Astrocyte (in vitro differentiated cells and primary cell): ENCODE measurements around the gene PREX1. TPM values are rescaled to one million over a fixed set of nuclear protein-coding genes. Genes with fewer than 3 reads are reported as not detected.
A peak's percentile ranks its signal among the peaks of the same experiment; 100 is the strongest.

Experiments used
- DNase-seq: peaks from one replicate; pipeline ENCODE4 v3.0.0-alpha.2; 2010; ENCODE audit warnings: low read depth
- FAIRE-seq: peaks from 2 replicates; lab custom pipeline; 2011; peaks lifted over from hg19 to GRCh38; lab: Jason Lieb, UNC
- H2AFZ ChIP-seq: 2 replicates; pipeline ENCODE4 v1.6.0; 2012; ENCODE audit warnings: low read depth, low read length, inconsistent platforms
- H3K27ac ChIP-seq: 2 replicates; pipeline ENCODE4 v1.5.1; 2011; ENCODE audit warnings: low read depth, low read length, inconsistent platforms
- H3K27me3 ChIP-seq: 2 replicates; pipeline ENCODE4 v1.6.0; 2011; ENCODE audit warnings: low read length, inconsistent platforms; ENCODE audit not compliant: insufficient read depth
- H3K36me3 ChIP-seq: 2 replicates; pipeline ENCODE4 v1.5.1; 2011; ENCODE audit warnings: low read length, inconsistent platforms; ENCODE audit not compliant: insufficient read depth
- H3K4me1 ChIP-seq: 2 replicates; pipeline ENCODE4 v1.5.1; 2011; ENCODE audit warnings: low read length, inconsistent platforms; ENCODE audit not compliant: insufficient read depth
- H3K4me2 ChIP-seq: 2 replicates; pipeline ENCODE4 v1.6.0; 2012; ENCODE audit warnings: low read length, inconsistent platforms
- H3K4me3 ChIP-seq: 2 replicates; pipeline ENCODE4 v1.5.1; 2011; ENCODE audit warnings: low read depth, mild to moderate bottlenecking, low read length, inconsistent platforms; ENCODE audit not compliant: insufficient read depth
- H3K79me2 ChIP-seq: 2 replicates; pipeline ENCODE4 v1.6.0; 2012; ENCODE audit warnings: mild to moderate bottlenecking, low read length, inconsistent platforms; ENCODE audit not compliant: insufficient read depth
- H3K9ac ChIP-seq: 2 replicates; pipeline ENCODE4 v1.6.0; 2012; ENCODE audit warnings: mild to moderate bottlenecking, low read length, inconsistent platforms
- H3K9me3 ChIP-seq: 2 replicates; pipeline ENCODE4 v1.5.1; 2012; ENCODE audit warnings: low read depth, mild to moderate bottlenecking, low read length, inconsistent platforms; ENCODE audit not compliant: insufficient read depth
- H4K20me1 ChIP-seq: 2 replicates; pipeline ENCODE4 v1.6.0; 2012; ENCODE audit warnings: low read length, inconsistent platforms; ENCODE audit not compliant: insufficient read depth
- H3K27ac Mint-ChIP-seq: one replicate; pipeline ENCODE4 v1.8.0; 2021; ENCODE audit warnings: mild to moderate bottlenecking, mixed read lengths; ENCODE audit not compliant: unreplicated experiment
- H3K27me3 Mint-ChIP-seq: one replicate; pipeline ENCODE4 v1.8.0; 2021; ENCODE audit warnings: low read depth, mixed read lengths; ENCODE audit not compliant: unreplicated experiment
- H3K36me3 Mint-ChIP-seq: one replicate; pipeline ENCODE4 v1.8.0; 2021; ENCODE audit warnings: low read depth, mixed read lengths; ENCODE audit not compliant: unreplicated experiment
- H3K4me1 Mint-ChIP-seq: one replicate; pipeline ENCODE4 v1.8.0; 2021; ENCODE audit warnings: low read depth, mixed read lengths; ENCODE audit not compliant: unreplicated experiment
- H3K4me3 Mint-ChIP-seq: one replicate; pipeline ENCODE4 v1.8.0; 2021; ENCODE audit warnings: mild to moderate bottlenecking, moderate library complexity, mixed read lengths; ENCODE audit not compliant: unreplicated experiment
- H3K9me3 Mint-ChIP-seq: one replicate; pipeline ENCODE4 v1.8.0; 2021; ENCODE audit warnings: mild to moderate bottlenecking, mixed read lengths; ENCODE audit not compliant: unreplicated experiment
- EZH2 ChIP-seq: IDR thresholded peaks from 2 replicates; pipeline ENCODE4 v1.6.1; 2012; ENCODE audit warnings: mild to moderate bottlenecking, low read length, inconsistent platforms; ENCODE audit not compliant: insufficient read depth
- total RNA-seq: library from RNA; stranded (reverse); gene quantifications from 2 replicates; pipeline ENCODE4 v1.2.1, GENCODE V29; 2021
- TF ChIP-seq, protein P1 (sequence below): IDR thresholded peaks from 2 replicates; pipeline ENCODE4 v1.5.1; 2011; ENCODE audit warnings: low read depth, mild to moderate bottlenecking, inconsistent platforms, low read length, moderate library complexity; ENCODE audit not compliant: insufficient read depth

Gene PREX1
- total RNA-seq, 1 donor from 2014 or later: 3.5 TPM

DNA sequence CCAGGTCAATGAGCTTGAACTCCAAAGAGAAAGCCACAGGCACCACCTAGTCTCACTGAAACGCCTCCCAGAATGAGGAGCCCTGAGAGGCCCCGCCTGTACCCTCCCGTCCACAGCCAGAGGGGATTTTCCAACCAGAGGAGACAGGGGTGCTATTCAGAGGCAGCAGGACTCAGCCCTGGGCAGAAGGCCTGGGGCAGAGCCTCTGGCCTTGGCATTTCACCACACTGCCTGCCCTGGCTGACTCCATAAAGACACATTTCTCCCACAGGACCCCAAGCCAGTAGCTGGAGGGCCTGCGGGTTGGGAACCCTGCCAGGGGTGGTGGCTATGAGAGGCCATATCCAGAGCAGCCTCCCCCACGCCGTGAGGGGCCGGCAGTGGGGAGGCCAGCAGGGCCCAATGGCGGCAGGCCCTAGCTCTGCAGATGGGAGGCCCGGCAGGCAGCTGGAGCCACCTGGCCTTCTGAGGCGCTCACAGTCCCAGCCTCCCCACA lies 159.3 kb downstream of the PREX1 start:
- H3K36me3 Mint-ChIP-seq: peaks cover 2% of the 10 kb centered on the region

GRCh38 chr20:48667889-48668413 lies 159.8 kb downstream of the PREX1 start:
- no peak overlapping the region for H2AFZ ChIP-seq
- no peaks in the 10 kb centered on the region for H3K79me2 ChIP-seq
- Mint-ChIP-seq H3K27me3 (peaks cover 25% of the 10 kb centered on the region), H3K9me3 (no peaks in the 10 kb centered on the region), H3K4me1 (no peaks in the 10 kb centered on the region), H3K4me3 (no peak overlapping the region), H3K27ac (no peak overlapping the region), H3K36me3 (peaks cover 2% of the 10 kb centered on the region)
- no peak overlapping the region for H3K4me3 ChIP-seq
- H3K27me3 ChIP-seq: no peaks in the 10 kb centered on the region
- TF ChIP-seq EZH2: no peak
- TF ChIP-seq, protein P1, sequence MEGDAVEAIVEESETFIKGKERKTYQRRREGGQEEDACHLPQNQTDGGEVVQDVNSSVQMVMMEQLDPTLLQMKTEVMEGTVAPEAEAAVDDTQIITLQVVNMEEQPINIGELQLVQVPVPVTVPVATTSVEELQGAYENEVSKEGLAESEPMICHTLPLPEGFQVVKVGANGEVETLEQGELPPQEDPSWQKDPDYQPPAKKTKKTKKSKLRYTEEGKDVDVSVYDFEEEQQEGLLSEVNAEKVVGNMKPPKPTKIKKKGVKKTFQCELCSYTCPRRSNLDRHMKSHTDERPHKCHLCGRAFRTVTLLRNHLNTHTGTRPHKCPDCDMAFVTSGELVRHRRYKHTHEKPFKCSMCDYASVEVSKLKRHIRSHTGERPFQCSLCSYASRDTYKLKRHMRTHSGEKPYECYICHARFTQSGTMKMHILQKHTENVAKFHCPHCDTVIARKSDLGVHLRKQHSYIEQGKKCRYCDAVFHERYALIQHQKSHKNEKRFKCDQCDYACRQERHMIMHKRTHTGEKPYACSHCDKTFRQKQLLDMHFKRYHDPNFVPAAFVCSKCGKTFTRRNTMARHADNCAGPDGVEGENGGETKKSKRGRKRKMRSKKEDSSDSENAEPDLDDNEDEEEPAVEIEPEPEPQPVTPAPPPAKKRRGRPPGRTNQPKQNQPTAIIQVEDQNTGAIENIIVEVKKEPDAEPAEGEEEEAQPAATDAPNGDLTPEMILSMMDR: no peak
- no peak overlapping the region for H3K27ac ChIP-seq
- FAIRE-seq (no peak), DNase-seq (peak; percentile 24)
- H3K36me3 ChIP-seq: no peaks in the 10 kb centered on the region
- no peaks in the 10 kb centered on the region for H4K20me1 ChIP-seq
- peak overlapping the region; percentile 10 for H3K4me2 ChIP-seq
- no peaks in the 10 kb centered on the region for H3K9me3 ChIP-seq
- H3K9ac ChIP-seq: no peak overlapping the region
- peaks cover 10% of the 10 kb centered on the region for H3K4me1 ChIP-seq

More for the DNA sequence above, 159.3 kb downstream of the PREX1 start:
- no peak overlapping the region for H3K4me3 Mint-ChIP-seq
- no peaks in the 10 kb centered on the region for H3K4me1 Mint-ChIP-seq
- no peaks in the 10 kb centered on the region for H3K36me3 ChIP-seq
- peaks cover 10% of the 10 kb centered on the region for H3K4me1 ChIP-seq
- H3K27ac ChIP-seq: no peak overlapping the region
- no peak overlapping the region for H3K4me3 ChIP-seq
- no peak for FAIRE-seq
- TF ChIP-seq, protein P1: no peak
- TF ChIP-seq EZH2: no peak
- peaks cover 31% of the 10 kb centered on the region for H3K27me3 Mint-ChIP-seq
- H3K4me2 ChIP-seq: peak overlapping the region; percentile 10
- H4K20me1 ChIP-seq: no peaks in the 10 kb centered on the region
- no peaks in the 10 kb centered on the region for H3K9me3 ChIP-seq
- no peak overlapping the region for H3K27ac Mint-ChIP-seq
- no peak for DNase-seq
- no peak overlapping the region for H3K9ac ChIP-seq
- no peaks in the 10 kb centered on the region for H3K27me3 ChIP-seq
- no peak overlapping the region for H2AFZ ChIP-seq
- H3K79me2 ChIP-seq: no peaks in the 10 kb centered on the region
- H3K9me3 Mint-ChIP-seq: no peaks in the 10 kb centered on the region

- H3K79me2 ChIP-seq: no peaks in the 10 kb centered on the region
- H3K4me1 ChIP-seq: peaks cover 11% of the 10 kb centered on the region
- TF ChIP-seq EZH2: no peak
- TF ChIP-seq, protein P1: no peak
- no peaks in the 10 kb centered on the region for H4K20me1 ChIP-seq
- Mint-ChIP-seq H3K27ac (no peak overlapping the region), H3K9me3 (no peaks in the 10 kb centered on the region), H3K27me3 (peaks cover 22% of the 10 kb centered on the region), H3K36me3 (peaks cover 2% of the 10 kb centered on the region), H3K4me3 (no peak overlapping the region), H3K4me1 (no peaks in the 10 kb centered on the region)
- FAIRE-seq (no peak), DNase-seq (no peak)
- no peaks in the 10 kb centered on the region for H3K27me3 ChIP-seq
- H3K4me3 ChIP-seq: no peak overlapping the region
- no peaks in the 10 kb centered on the region for H3K36me3 ChIP-seq
- no peaks in the 10 kb centered on the region for H3K9me3 ChIP-seq
- no peak overlapping the region for H3K4me2 ChIP-seq
- H3K27ac ChIP-seq: no peak overlapping the region
- no peak overlapping the region for H3K9ac ChIP-seq
- no peak overlapping the region for H2AFZ ChIP-seq
Measured at GRCh38 chr20:48667481-48667880, 160.3 kb downstream of the PREX1 start.
